ENCODE data around the gene DGKZ.

- no peak for TF ChIP-seq POLR2A (IDR thresholded peaks at IDR 0.05)
- TF ChIP-seq CTCF (IDR thresholded peaks at IDR 0.05): no peak
These were observed 23.0 kb downstream of the DGKZ start for GRCh38 chr11:46370253-46370652.

Measured in Peyer's patch (tissue), 4 donors.